Activated CD4-positive, alpha-beta T cell treated with anti-CD3 and anti-CD28 coated beads, Interleukin-2, amount 10 ng/mL, durations not matched to agents 7 days and 5 days (primary cell): ENCODE data around the gene LRRC23. TPM values are rescaled to one million over a fixed set of nuclear protein-coding genes. Genes with fewer than 3 reads are reported as not detected.
A peak's percentile ranks its signal among the peaks of the same experiment; 100 is the strongest.

Source experiments
- CTCF ChIA-PET: fragments of 350-600 bp; sonication (Branson Sonifier 250); formaldehyde crosslinking; loops from one replicate; lab custom pipeline; 2021; ENCODE audit warnings: antibody characterized with exemption; lab: Charles Lee
- POLR2A ChIA-PET: fragments of 350-600 bp; sonication (Branson Sonifier 250); formaldehyde crosslinking; loops from one replicate; lab custom pipeline; 2021; ENCODE audit warnings: antibody characterized with exemption; lab: Charles Lee
- DNase-seq: peaks from one replicate; pipeline ENCODE4 v3.0.0-alpha.2; 2020
- H3K27ac Mint-ChIP-seq: one replicate; pipeline ENCODE4 v1.8.0; 2021; ENCODE audit warnings: mild to moderate bottlenecking, moderate library complexity, mixed read lengths
- H3K27me3 Mint-ChIP-seq: one replicate; pipeline ENCODE4 v1.8.0; 2021; ENCODE audit warnings: mixed read lengths
- H3K36me3 Mint-ChIP-seq: one replicate; pipeline ENCODE4 v1.8.0; 2021; ENCODE audit warnings: low read depth, mixed read lengths
- H3K4me1 Mint-ChIP-seq: one replicate; pipeline ENCODE4 v1.8.0; 2021; ENCODE audit warnings: mixed read lengths
- H3K4me3 Mint-ChIP-seq: one replicate; pipeline ENCODE4 v1.8.0; 2021; ENCODE audit warnings: mild to moderate bottlenecking, moderate library complexity, mixed read lengths
- H3K9me3 Mint-ChIP-seq: one replicate; pipeline ENCODE4 v1.8.0; 2021; ENCODE audit warnings: mixed read lengths
- total RNA-seq, 2 experiments: library from RNA; stranded (reverse); gene quantifications; one replicate each; pipeline ENCODE4 v1.2.3, GENCODE V29; 2021

LRRC23 gene
- total RNA-seq, 2 experiments from 2014 or later: 4.4 to 5.2 TPM

- peak overlapping the region; percentile 81 for H3K4me3 Mint-ChIP-seq
- H3K4me1 Mint-ChIP-seq: peaks cover 60% of the 10 kb centered on the region
- peak overlapping the region; percentile 97 for H3K27ac Mint-ChIP-seq
- no peaks in the 10 kb centered on the region for H3K9me3 Mint-ChIP-seq
- peak; percentile 72 for DNase-seq
- CTCF ChIA-PET: interaction anchor here (0.8 to 17.8 kb wide), 16 partner anchors 8 to 184 kb away, joined by 3 to 388 read pairs (median 8); partner anchors contain the start of genes ATN1, CDCA3, MLF2 and PTPN6
- H3K36me3 Mint-ChIP-seq: peaks cover 31% of the 10 kb centered on the region
- no peaks in the 10 kb centered on the region for H3K27me3 Mint-ChIP-seq
- POLR2A ChIA-PET: interaction anchor here (1.1 kb wide), 1 partner anchor 64 kb away, joined by 4 read pairs; the partner anchor contains the start of gene SPSB2
Measured at GRCh38 chr12:6936636-6937480, 32.2 kb downstream of the LRRC23 start.

- POLR2A ChIA-PET: interaction anchor here (0.8 to 1.1 kb wide), 3 partner anchors 14 to 65 kb away, joined by 3 to 4 read pairs (median 3); partner anchors contain the start of gene SPSB2
- Mint-ChIP-seq H3K4me1 (peaks cover 59% of the 10 kb centered on the region), H3K27ac (peak overlapping the region; percentile 97), H3K27me3 (no peaks in the 10 kb centered on the region), H3K36me3 (peaks cover 32% of the 10 kb centered on the region), H3K9me3 (no peaks in the 10 kb centered on the region), H3K4me3 (peak overlapping the region; percentile 81)
- peak; percentile 95 for DNase-seq
- CTCF ChIA-PET: interaction anchor here (0.6 to 17.8 kb wide), 32 partner anchors 9 to 602 kb away, joined by 3 to 388 read pairs (median 4); partner anchors contain the start of genes ATN1, C1RL, CDCA3 and LPCAT3
Measured at GRCh38 chr12:6937481-6938352, 33.1 kb downstream of the LRRC23 start.

GRCh38 chr12:6938353-6939190, 34.0 kb downstream of the LRRC23 start:
- CTCF ChIA-PET: interaction anchor here (0.9 to 17.8 kb wide), 25 partner anchors 9 to 194 kb away, joined by 3 to 388 read pairs (median 5); partner anchors contain the start of genes ATN1, C1RL, CDCA3 and LPCAT3
- H3K27ac Mint-ChIP-seq: peak overlapping the region; percentile 97
- DNase-seq: no peak
- peaks cover 59% of the 10 kb centered on the region for H3K4me1 Mint-ChIP-seq
- no peaks in the 10 kb centered on the region for H3K9me3 Mint-ChIP-seq
- H3K27me3 Mint-ChIP-seq: no peaks in the 10 kb centered on the region
- POLR2A ChIA-PET: interaction anchor here (0.8 to 1.1 kb wide), 3 partner anchors 13 to 66 kb away, joined by 3 to 4 read pairs (median 3); partner anchors contain the start of gene SPSB2
- peaks cover 26% of the 10 kb centered on the region for H3K36me3 Mint-ChIP-seq
- peak overlapping the region; percentile 81 for H3K4me3 Mint-ChIP-seq

- no peak overlapping the region for H3K4me3 Mint-ChIP-seq
Measured at GRCh38 chr12:6939191-6939540, 34.5 kb downstream of the LRRC23 start.

GRCh38 chr12:6941267-6941666, 36.6 kb downstream of the LRRC23 start:
- POLR2A ChIA-PET: no interaction called here

More at GRCh38 chr12:6939191-6939540, 34.5 kb downstream of the LRRC23 start:
- Mint-ChIP-seq H3K9me3 (no peaks in the 10 kb centered on the region), H3K27ac (peak overlapping the region; percentile 79), H3K36me3 (peaks cover 22% of the 10 kb centered on the region), H3K4me1 (peaks cover 58% of the 10 kb centered on the region), H3K27me3 (no peaks in the 10 kb centered on the region)
- DNase-seq: no peak
- ChIA-PET POLR2A (no interaction called here), CTCF (interaction anchor here (0.9 to 17.8 kb wide), 13 partner anchors 10 to 186 kb away, joined by 3 to 388 read pairs (median 7); partner anchors contain the start of genes LPCAT3, MLF2 and SPSB2)

GRCh38 chr12:6941782-6942181, 37.2 kb downstream of the LRRC23 start:
- ChIA-PET CTCF (interaction anchor here (1.4 to 17.8 kb wide), 5 partner anchors 16 to 69 kb away, joined by 4 to 388 read pairs (median 6); partner anchors contain the start of genes ENO2 and SPSB2), POLR2A (no interaction called here)
- no peak for DNase-seq
- Mint-ChIP-seq H3K9me3 (no peaks in the 10 kb centered on the region), H3K36me3 (peaks cover 6% of the 10 kb centered on the region), H3K4me3 (no peak overlapping the region), H3K27ac (no peak overlapping the region), H3K27me3 (no peaks in the 10 kb centered on the region), H3K4me1 (peaks cover 55% of the 10 kb centered on the region)

More at GRCh38 chr12:6941267-6941666, 36.6 kb downstream of the LRRC23 start:
- no peak for DNase-seq
- H3K4me3 Mint-ChIP-seq: no peak overlapping the region
- H3K4me1 Mint-ChIP-seq: peaks cover 56% of the 10 kb centered on the region
- peaks cover 10% of the 10 kb centered on the region for H3K36me3 Mint-ChIP-seq
- no peaks in the 10 kb centered on the region for H3K9me3 Mint-ChIP-seq
- peak overlapping the region; percentile 38 for H3K27ac Mint-ChIP-seq
- H3K27me3 Mint-ChIP-seq: no peaks in the 10 kb centered on the region
- CTCF ChIA-PET: interaction anchor here (1.4 to 17.8 kb wide), 6 partner anchors 16 to 168 kb away, joined by 4 to 388 read pairs (median 6); partner anchors contain the start of genes C1RL, ENO2 and SPSB2

GRCh38 chr12:6942331-6942665, 37.7 kb downstream of the LRRC23 start:
- Mint-ChIP-seq H3K27me3 (no peaks in the 10 kb centered on the region), H3K4me3 (no peak overlapping the region), H3K27ac (peak overlapping the region; percentile 96), H3K36me3 (peaks cover 3% of the 10 kb centered on the region), H3K9me3 (no peaks in the 10 kb centered on the region), H3K4me1 (peaks cover 57% of the 10 kb centered on the region)
- ChIA-PET CTCF (interaction anchor here (5.3 to 17.8 kb wide), 2 partner anchors 17 to 18 kb away, joined by 49 to 388 read pairs; no protein-coding TSS in a partner anchor), POLR2A (no interaction called here)
- no peak for DNase-seq

- Mint-ChIP-seq H3K27me3 (no peaks in the 10 kb centered on the region), H3K4me3 (peak overlapping the region; percentile 97), H3K36me3 (peaks cover 5% of the 10 kb centered on the region), H3K27ac (peak overlapping the region; percentile 96), H3K9me3 (no peaks in the 10 kb centered on the region), H3K4me1 (peaks cover 64% of the 10 kb centered on the region)
- POLR2A ChIA-PET: interaction anchor here (0.6 to 4.5 kb wide), 16 partner anchors 9 to 169 kb away, joined by 3 to 36 read pairs (median 6); partner anchors contain the start of genes C1RL, SPSB2, TPI1 and USP5
- DNase-seq: peak; percentile 91
- CTCF ChIA-PET: interaction anchor here (0.6 to 17.8 kb wide), 16 partner anchors 9 to 169 kb away, joined by 3 to 388 read pairs (median 7); partner anchors contain the start of genes C1RL and SPSB2
Measured at GRCh38 chr12:6943389-6943721, 38.7 kb downstream of the LRRC23 start.

GRCh38 chr12:6943722-6944380, 39.2 kb downstream of the LRRC23 start, which contains the start of the genes C12orf57 and RNU7-1:
C12orf57 (plus strand) TSS chr12:6944022; CDS start chr12:6944122, 100 bp downstream.
RNU7-1 (plus strand) TSS chr12:6943816.
- peak within 1 kb of the TSS; percentile 96 for H3K27ac Mint-ChIP-seq
- POLR2A ChIA-PET: interaction anchor here (0.6 to 4.5 kb wide), 18 partner anchors 9 to 169 kb away, joined by 3 to 36 read pairs (median 5); partner anchors contain the start of genes C1RL, SPSB2, TPI1 and USP5
- H3K4me1 Mint-ChIP-seq: peaks cover 66% of the 10 kb centered on the region

GRCh38 chr12:6944381-6945186, 40.0 kb downstream of the LRRC23 start:
- peaks cover 68% of the 10 kb centered on the region for H3K4me1 Mint-ChIP-seq
- peak overlapping the region; percentile 96 for H3K27ac Mint-ChIP-seq
- no peaks in the 10 kb centered on the region for H3K9me3 Mint-ChIP-seq
- peak; percentile 92 for DNase-seq
- H3K36me3 Mint-ChIP-seq: peaks cover 5% of the 10 kb centered on the region
- POLR2A ChIA-PET: interaction anchor here (0.5 to 4.5 kb wide), 17 partner anchors 8 to 168 kb away, joined by 3 to 36 read pairs (median 5); partner anchors contain the start of genes C1RL, SPSB2 and USP5
- CTCF ChIA-PET: interaction anchor here (0.6 to 17.8 kb wide), 22 partner anchors 8 to 1064 kb away, joined by 3 to 388 read pairs (median 4); partner anchors contain the start of genes C1RL, SPSB2 and ZNF384
- peak overlapping the region; percentile 97 for H3K4me3 Mint-ChIP-seq
- no peaks in the 10 kb centered on the region for H3K27me3 Mint-ChIP-seq

More at GRCh38 chr12:6943722-6944380, 39.2 kb downstream of the LRRC23 start, which contains the start of the genes C12orf57 and RNU7-1:
- Mint-ChIP-seq H3K36me3 (peaks cover 5% of the 10 kb centered on the region), H3K4me3 (peak within 1 kb of the TSS; percentile 97), H3K27me3 (no peaks in the 10 kb centered on the region), H3K9me3 (no peaks in the 10 kb centered on the region)
- DNase-seq: peak; percentile 85
- CTCF ChIA-PET: interaction anchor here (0.6 to 17.8 kb wide), 23 partner anchors 9 to 1065 kb away, joined by 3 to 388 read pairs (median 5); partner anchors contain the start of genes C1RL, SPSB2 and ZNF384
